HepG2 (cell line): Measurements from ENCODE around the gene RBCK1. TPM values are rescaled to one million over a fixed set of nuclear protein-coding genes. Genes with fewer than 3 reads are reported as not detected.

Experiments
- ATAC-seq: fragments of 200-7000 bp; cut with Tn5 transposase; 3 replicates; pipeline ENCODE4 v1.9.1; 2020; ENCODE audit warnings: mild to moderate bottlenecking, moderate library complexity
- BruUV-seq: library from RNA; stranded (reverse); fragments of 400-500 nt; replicated peaks from 2 replicates; lab custom pipeline; 2021; lab: Mats Ljungman, UMichigan
- CTCF ChIA-PET: fragments of 300-600 bp; formaldehyde crosslinking; extraction: SDS; loops from one replicate; lab custom pipeline; 2021; ENCODE audit warnings: low total read pairs, inconsistent platforms, low intra/inter-chr PET ratio; lab: Yijun Ruan, JAX
- POLR2A ChIA-PET: fragments of 350-600 bp; sonication (Branson Sonifier 250); formaldehyde crosslinking; loops from one replicate; lab custom pipeline; 2020; ENCODE audit warnings: antibody characterized with exemption, inconsistent platforms; lab: Yijun Ruan, JAX
- DNase-seq: peaks from one replicate; pipeline ENCODE4 v3.0.0-alpha.2; 2015; ENCODE audit warnings: low spot score
- FAIRE-seq: peaks from 3 replicates; lab custom pipeline; 2011; peaks lifted over from hg19 to GRCh38; lab: Jason Lieb, UNC
- H2AFZ ChIP-seq: one replicate; pipeline ENCODE4 v1.6.1; 2011; ENCODE audit warnings: low read length, inconsistent platforms
- H3K27ac ChIP-seq: fragments of 300-600 bp; 3 replicates; pipeline ENCODE4 v1.8.0; 2011; ENCODE audit warnings: mixed run types, mild to moderate bottlenecking, mixed read lengths, low read length, inconsistent platforms; ENCODE audit not compliant: insufficient read depth; ENCODE audit errors: extremely low read length
- H3K27me3 ChIP-seq, 2 experiments: fragments of 200-600 bp in 1 of 2; 2 replicates in 1 of 2; 3 replicates in 1 of 2; pipeline versions ENCODE4 v1.6.0 to v1.8.0; 2011; ENCODE audit warnings: low read length in 2 of 2, mild to moderate bottlenecking in 2 of 2, moderate library complexity in 2 of 2, inconsistent platforms in 1 of 2; ENCODE audit not compliant: insufficient read depth in 2 of 2, control insufficient read depth in 1 of 2
- H3K36me3 ChIP-seq, 2 experiments: fragments of 200-600 bp in 1 of 2; replicated peaks in 1 of 2; 2 replicates in 1 of 2; 3 replicates in 1 of 2; pipeline versions ENCODE4 v1.5.1 to v1.8.0; 2011; ENCODE audit warnings: low read length in 2 of 2, inconsistent platforms in 1 of 2; ENCODE audit not compliant: insufficient read depth in 2 of 2, control insufficient read depth in 1 of 2
- H3K4me1 ChIP-seq: 2 replicates; pipeline ENCODE4 v1.5.1; 2012; ENCODE audit warnings: low read length, inconsistent platforms; ENCODE audit not compliant: insufficient read depth
- H3K4me2 ChIP-seq: 2 replicates; pipeline ENCODE4 v1.6.0; 2011; ENCODE audit warnings: low read depth, low read length, inconsistent platforms
- H3K4me3 ChIP-seq, 3 experiments: fragments of 200-600 bp in 1 of 3; sonication (generic), shearing (Covaris generic) in 1 of 3; replicated peaks in 1 of 3; 2 replicates each; pipeline ENCODE4 v1.5.1; 2011 to 2016; ENCODE audit warnings: low read length in 3 of 3, inconsistent platforms in 2 of 3, low read depth in 2 of 3, mild to moderate bottlenecking in 2 of 3, control low read depth in 1 of 3, mixed read lengths in 1 of 3; ENCODE audit not compliant: insufficient read depth in 1 of 3
- H3K79me2 ChIP-seq: one replicate; pipeline ENCODE4 v1.6.1; 2011; ENCODE audit warnings: low read length, inconsistent platforms; ENCODE audit not compliant: insufficient read depth
- H3K9ac ChIP-seq: 2 replicates; pipeline ENCODE4 v1.6.0; 2011; ENCODE audit warnings: mild to moderate bottlenecking, low read depth, low read length, inconsistent platforms; ENCODE audit not compliant: insufficient read depth
- H3K9me3 ChIP-seq: 2 replicates; pipeline ENCODE4 v1.5.1; 2012; ENCODE audit warnings: mild to moderate bottlenecking, low read length
- H4K20me1 ChIP-seq: 2 replicates; pipeline ENCODE4 v1.6.0; 2011; ENCODE audit warnings: inconsistent platforms, mild to moderate bottlenecking, low read length, moderate library complexity; ENCODE audit not compliant: insufficient read depth
- ELF4 ChIP-seq: sonication (generic); formaldehyde crosslinking; IDR thresholded peaks from 2 replicates; pipeline ENCODE4 v1.5.0; 2020; ENCODE audit warnings: missing genetic modification reagents, mild to moderate bottlenecking, moderate library complexity, borderline replicate concordance
- RELA ChIP-seq: sonication (generic); formaldehyde crosslinking; IDR thresholded peaks from 2 replicates; pipeline ENCODE4 v1.4.0; 2020; ENCODE audit warnings: missing genetic modification reagents
- RFX1 ChIP-seq: fragments of 450-650 bp; IDR thresholded peaks from 2 replicates; pipeline ENCODE4 v1.6.1; 2017
- SIX4 ChIP-seq: sonication (generic); formaldehyde crosslinking; IDR thresholded peaks from 2 replicates; pipeline ENCODE4 v1.4.0; 2020; ENCODE audit warnings: missing genetic modification reagents
- SRSF9 ChIP-seq: fragments of 200-400 bp; formaldehyde crosslinking; IDR thresholded peaks from 2 replicates; pipeline ENCODE4 v1.6.1; 2018; ENCODE audit warnings: borderline replicate concordance, mild to moderate bottlenecking, low read depth, low read length; ENCODE audit not compliant: insufficient read depth, poor library complexity, severe bottlenecking
- ZNF12 ChIP-seq: sonication (generic); formaldehyde crosslinking; IDR thresholded peaks from 2 replicates; pipeline ENCODE4 v1.5.0; 2020; ENCODE audit warnings: missing genetic modification reagents
- ZNF549 ChIP-seq: sonication (generic); formaldehyde crosslinking; IDR thresholded peaks from 2 replicates; pipeline ENCODE4 v1.5.0; 2020; ENCODE audit warnings: missing genetic modification reagents
- WGBS: methylation state at CpG from one replicate; pipeline ENCODE4 v1.1.6; 2017; ENCODE audit warnings: low lambda C conversion rate; 5-methylcytosine and 5-hydroxymethylcytosine counted together
- in situ Hi-C: cut with HindIII; loops from 2 replicates; pipeline ENCODE4 v1.10.0; 2017; ENCODE audit warnings: low pct_unique_long_range_greater_than_20kb; ENCODE audit not compliant: extremely low pct_ligation_motif_present
- intact Hi-C: fragments of 100-400 bp; cut with micrococcal nuclease; formaldehyde crosslinking; loops from one replicate; pipeline ENCODE4 v1.10.0; 2022; ENCODE audit not compliant: unreplicated experiment
- polyA plus RNA-seq, 8 experiments: library from polyadenylated mRNA; depleted of rRNA in 3 of 8; stranded (reverse) in 7 of 8; unstranded in 1 of 8; fragments of >200 nt; fragmentation: Illumina TruSeq in 4 of 8; extraction: Trizol in 4 of 8; gene quantifications; 2 replicates each; pipeline versions ENCODE4 v1.2.1 to v1.2.3, GENCODE V29; 2011 to 2016; ENCODE audit warnings: low read depth in 4 of 8, missing spikeins in 1 of 8, mixed read lengths in 1 of 8; ENCODE audit not compliant: insufficient read depth in 1 of 8
- total RNA-seq, 5 experiments: library from RNA; depleted of rRNA; stranded (reverse); fragments of >200 nt; fragmentation: Illumina TruSeq; extraction: Trizol; gene quantifications; 2 replicates each; pipeline ENCODE4 v1.2.3, GENCODE V29; 2016; ENCODE audit warnings: low read depth in 1 of 5
- TF ChIP-seq, protein P1 (sequence below): sonication (generic); formaldehyde crosslinking; IDR thresholded peaks from 2 replicates; pipeline ENCODE4 v1.4.0; 2020; ENCODE audit warnings: missing genetic modification reagents
- TF ChIP-seq, protein P2 (sequence below): IDR thresholded peaks from 2 replicates; pipeline ENCODE4 v1.6.1; 2016; ENCODE audit warnings: missing genetic modification reagents, missing compliant biosample characterization
- TF ChIP-seq, protein P3 (sequence below): sonication (generic); formaldehyde crosslinking; IDR thresholded peaks from 2 replicates; pipeline ENCODE4 v1.4.0; 2020; ENCODE audit warnings: missing genetic modification reagents
- TF ChIP-seq, protein P4 (sequence below): sonication (generic); formaldehyde crosslinking; IDR thresholded peaks from 2 replicates; pipeline ENCODE4 v1.4.0; 2020; ENCODE audit warnings: mild to moderate bottlenecking, missing genetic modification reagents
- TF ChIP-seq, protein P5 (sequence below): IDR thresholded peaks from 2 replicates; pipeline ENCODE4 v1.6.1; 2016; ENCODE audit warnings: low read depth

RBCK1 gene
- total and polyA plus RNA-seq, 2 of the 13 experiments (the other 11 are each of a cell fraction or from before 2014, with no cell fraction given) = 149 to 215 TPM

DNA sequence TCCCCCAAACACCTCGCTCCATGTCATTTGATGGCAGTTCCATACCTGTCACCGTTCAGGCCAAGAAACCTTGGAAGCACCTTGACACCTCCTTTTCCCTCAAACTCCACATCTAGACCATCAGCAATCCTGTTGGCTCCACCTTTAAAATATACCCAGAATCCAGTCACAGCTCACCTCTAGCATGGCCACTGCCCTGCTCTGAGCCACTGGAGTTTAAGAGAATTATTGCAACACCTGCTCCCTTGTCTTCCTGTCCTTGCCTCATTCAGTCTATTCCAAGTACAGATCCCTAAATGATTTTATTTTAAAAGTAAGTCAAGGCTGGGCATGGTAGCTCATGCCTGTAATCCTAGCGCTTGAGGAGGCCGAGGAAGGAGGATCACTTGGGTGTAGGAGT, 39.2 kb upstream of the RBCK1 start:
- Histone ChIP-seq H3K36me3 (no peaks in the 10 kb centered on the region), H4K20me1 (no peaks in the 10 kb centered on the region), H3K4me2 (no peak overlapping the region), H3K4me1 (peaks cover 90% of the 10 kb centered on the region), H2AFZ (no peak overlapping the region), H3K27ac (no peak overlapping the region), H3K27me3 (no peaks in the 10 kb centered on the region), H3K4me3 (no peak overlapping the region), H3K9ac (no peak overlapping the region), H3K9me3 (no peaks in the 10 kb centered on the region), H3K79me2 (no peaks in the 10 kb centered on the region)
- DNase-seq (no peak), ATAC-seq (no peak), FAIRE-seq (no peak)
- intact Hi-C loops = no loop called here
- ChIA-PET POLR2A (interaction anchor here (4.1 to 25.4 kb wide), 6 partner anchors 8 to 62 kb away, joined by 26 to 1587 read pairs (median 92); partner anchors contain the start of genes NRSN2, RBCK1, SOX12 and TRIB3), CTCF (no interaction called here)
- BruUV-seq = no TSS peak
- in situ Hi-C loops = no loop called here
- WGBS = 99% methylated on average over 4 of the region's 4 CpGs
- TF ChIP-seq ELF4 (CRISPR knock-in tag) (no peak), SIX4 (CRISPR knock-in tag) (no peak), RFX1 (no peak), SRSF9 (no peak), RELA (no peak), ZNF12 (CRISPR knock-in tag) (0 out of 2 replicates have a peak, but pooled peaks have one; percentile 32), ZNF549 (CRISPR knock-in tag) (no peak)
- TF ChIP-seq, protein P1, sequence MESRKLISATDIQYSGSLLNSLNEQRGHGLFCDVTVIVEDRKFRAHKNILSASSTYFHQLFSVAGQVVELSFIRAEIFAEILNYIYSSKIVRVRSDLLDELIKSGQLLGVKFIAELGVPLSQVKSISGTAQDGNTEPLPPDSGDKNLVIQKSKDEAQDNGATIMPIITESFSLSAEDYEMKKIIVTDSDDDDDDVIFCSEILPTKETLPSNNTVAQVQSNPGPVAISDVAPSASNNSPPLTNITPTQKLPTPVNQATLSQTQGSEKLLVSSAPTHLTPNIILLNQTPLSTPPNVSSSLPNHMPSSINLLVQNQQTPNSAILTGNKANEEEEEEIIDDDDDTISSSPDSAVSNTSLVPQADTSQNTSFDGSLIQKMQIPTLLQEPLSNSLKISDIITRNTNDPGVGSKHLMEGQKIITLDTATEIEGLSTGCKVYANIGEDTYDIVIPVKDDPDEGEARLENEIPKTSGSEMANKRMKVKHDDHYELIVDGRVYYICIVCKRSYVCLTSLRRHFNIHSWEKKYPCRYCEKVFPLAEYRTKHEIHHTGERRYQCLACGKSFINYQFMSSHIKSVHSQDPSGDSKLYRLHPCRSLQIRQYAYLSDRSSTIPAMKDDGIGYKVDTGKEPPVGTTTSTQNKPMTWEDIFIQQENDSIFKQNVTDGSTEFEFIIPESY (CRISPR knock-in tag) = 0 out of 2 replicates have a peak, but pooled peaks have one; percentile 21
- TF ChIP-seq, protein P2, sequence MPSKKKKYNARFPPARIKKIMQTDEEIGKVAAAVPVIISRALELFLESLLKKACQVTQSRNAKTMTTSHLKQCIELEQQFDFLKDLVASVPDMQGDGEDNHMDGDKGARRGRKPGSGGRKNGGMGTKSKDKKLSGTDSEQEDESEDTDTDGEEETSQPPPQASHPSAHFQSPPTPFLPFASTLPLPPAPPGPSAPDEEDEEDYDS (CRISPR knock-in tag) = no peak
- TF ChIP-seq, protein P3, sequence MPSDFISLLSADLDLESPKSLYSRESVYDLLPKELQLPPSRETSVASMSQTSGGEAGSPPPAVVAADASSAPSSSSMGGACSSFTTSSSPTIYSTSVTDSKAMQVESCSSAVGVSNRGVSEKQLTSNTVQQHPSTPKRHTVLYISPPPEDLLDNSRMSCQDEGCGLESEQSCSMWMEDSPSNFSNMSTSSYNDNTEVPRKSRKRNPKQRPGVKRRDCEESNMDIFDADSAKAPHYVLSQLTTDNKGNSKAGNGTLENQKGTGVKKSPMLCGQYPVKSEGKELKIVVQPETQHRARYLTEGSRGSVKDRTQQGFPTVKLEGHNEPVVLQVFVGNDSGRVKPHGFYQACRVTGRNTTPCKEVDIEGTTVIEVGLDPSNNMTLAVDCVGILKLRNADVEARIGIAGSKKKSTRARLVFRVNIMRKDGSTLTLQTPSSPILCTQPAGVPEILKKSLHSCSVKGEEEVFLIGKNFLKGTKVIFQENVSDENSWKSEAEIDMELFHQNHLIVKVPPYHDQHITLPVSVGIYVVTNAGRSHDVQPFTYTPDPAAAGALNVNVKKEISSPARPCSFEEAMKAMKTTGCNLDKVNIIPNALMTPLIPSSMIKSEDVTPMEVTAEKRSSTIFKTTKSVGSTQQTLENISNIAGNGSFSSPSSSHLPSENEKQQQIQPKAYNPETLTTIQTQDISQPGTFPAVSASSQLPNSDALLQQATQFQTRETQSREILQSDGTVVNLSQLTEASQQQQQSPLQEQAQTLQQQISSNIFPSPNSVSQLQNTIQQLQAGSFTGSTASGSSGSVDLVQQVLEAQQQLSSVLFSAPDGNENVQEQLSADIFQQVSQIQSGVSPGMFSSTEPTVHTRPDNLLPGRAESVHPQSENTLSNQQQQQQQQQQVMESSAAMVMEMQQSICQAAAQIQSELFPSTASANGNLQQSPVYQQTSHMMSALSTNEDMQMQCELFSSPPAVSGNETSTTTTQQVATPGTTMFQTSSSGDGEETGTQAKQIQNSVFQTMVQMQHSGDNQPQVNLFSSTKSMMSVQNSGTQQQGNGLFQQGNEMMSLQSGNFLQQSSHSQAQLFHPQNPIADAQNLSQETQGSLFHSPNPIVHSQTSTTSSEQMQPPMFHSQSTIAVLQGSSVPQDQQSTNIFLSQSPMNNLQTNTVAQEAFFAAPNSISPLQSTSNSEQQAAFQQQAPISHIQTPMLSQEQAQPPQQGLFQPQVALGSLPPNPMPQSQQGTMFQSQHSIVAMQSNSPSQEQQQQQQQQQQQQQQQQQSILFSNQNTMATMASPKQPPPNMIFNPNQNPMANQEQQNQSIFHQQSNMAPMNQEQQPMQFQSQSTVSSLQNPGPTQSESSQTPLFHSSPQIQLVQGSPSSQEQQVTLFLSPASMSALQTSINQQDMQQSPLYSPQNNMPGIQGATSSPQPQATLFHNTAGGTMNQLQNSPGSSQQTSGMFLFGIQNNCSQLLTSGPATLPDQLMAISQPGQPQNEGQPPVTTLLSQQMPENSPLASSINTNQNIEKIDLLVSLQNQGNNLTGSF (CRISPR knock-in tag) = no peak
- TF ChIP-seq, protein P4, sequence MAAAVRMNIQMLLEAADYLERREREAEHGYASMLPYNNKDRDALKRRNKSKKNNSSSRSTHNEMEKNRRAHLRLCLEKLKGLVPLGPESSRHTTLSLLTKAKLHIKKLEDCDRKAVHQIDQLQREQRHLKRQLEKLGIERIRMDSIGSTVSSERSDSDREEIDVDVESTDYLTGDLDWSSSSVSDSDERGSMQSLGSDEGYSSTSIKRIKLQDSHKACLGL (CRISPR knock-in tag) = no peak
- TF ChIP-seq, protein P5, sequence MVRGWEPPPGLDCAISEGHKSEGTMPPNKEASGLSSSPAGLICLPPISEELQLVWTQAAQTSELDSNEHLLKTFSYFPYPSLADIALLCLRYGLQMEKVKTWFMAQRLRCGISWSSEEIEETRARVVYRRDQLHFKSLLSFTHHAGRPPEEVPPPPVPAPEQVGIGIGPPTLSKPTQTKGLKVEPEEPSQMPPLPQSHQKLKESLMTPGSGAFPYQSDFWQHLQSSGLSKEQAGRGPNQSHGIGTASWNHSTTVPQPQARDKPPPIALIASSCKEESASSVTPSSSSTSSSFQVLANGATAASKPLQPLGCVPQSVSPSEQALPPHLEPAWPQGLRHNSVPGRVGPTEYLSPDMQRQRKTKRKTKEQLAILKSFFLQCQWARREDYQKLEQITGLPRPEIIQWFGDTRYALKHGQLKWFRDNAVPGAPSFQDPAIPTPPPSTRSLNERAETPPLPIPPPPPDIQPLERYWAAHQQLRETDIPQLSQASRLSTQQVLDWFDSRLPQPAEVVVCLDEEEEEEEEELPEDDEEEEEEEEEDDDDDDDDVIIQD (CRISPR knock-in tag) = no peak
